HG03108 (cell line): Measurements from ENCODE around the gene CTNS.
A peak's percentile ranks its signal among the peaks of the same experiment; 100 is the strongest.
"Not testable (repeated sequence)": the region's sequence is repeated elsewhere in the genome, so short reads cannot be mapped to it uniquely, and the experiment has no call there.

Experiments
- ATAC-seq: cut with Tn5 transposase; IDR thresholded peaks from one replicate; pipeline ENCODE4 v1.9.1; 2021; ENCODE audit warnings: moderate library complexity; ENCODE audit not compliant: unreplicated experiment

Gene CTNS

GRCh38 chr17:3681565-3681964 lies 45.0 kb downstream of the CTNS start:
- ATAC-seq = no peak

GRCh38 chr17:3682033-3682432 lies 45.5 kb downstream of the CTNS start:
- ATAC-seq = no peak

- ATAC-seq = no peak
Measured at GRCh38 chr17:3683054-3683511, 46.5 kb downstream of the CTNS start.

- no peak for ATAC-seq
Measured at GRCh38 chr17:3685174-3685573, 48.6 kb downstream of the CTNS start.

GRCh38 chr17:3688027-3688553 lies 51.5 kb downstream of the CTNS start:
- ATAC-seq = no peak

- ATAC-seq = no peak
Measured at GRCh38 chr17:3688852-3689261, 52.3 kb downstream of the CTNS start.

DNA sequence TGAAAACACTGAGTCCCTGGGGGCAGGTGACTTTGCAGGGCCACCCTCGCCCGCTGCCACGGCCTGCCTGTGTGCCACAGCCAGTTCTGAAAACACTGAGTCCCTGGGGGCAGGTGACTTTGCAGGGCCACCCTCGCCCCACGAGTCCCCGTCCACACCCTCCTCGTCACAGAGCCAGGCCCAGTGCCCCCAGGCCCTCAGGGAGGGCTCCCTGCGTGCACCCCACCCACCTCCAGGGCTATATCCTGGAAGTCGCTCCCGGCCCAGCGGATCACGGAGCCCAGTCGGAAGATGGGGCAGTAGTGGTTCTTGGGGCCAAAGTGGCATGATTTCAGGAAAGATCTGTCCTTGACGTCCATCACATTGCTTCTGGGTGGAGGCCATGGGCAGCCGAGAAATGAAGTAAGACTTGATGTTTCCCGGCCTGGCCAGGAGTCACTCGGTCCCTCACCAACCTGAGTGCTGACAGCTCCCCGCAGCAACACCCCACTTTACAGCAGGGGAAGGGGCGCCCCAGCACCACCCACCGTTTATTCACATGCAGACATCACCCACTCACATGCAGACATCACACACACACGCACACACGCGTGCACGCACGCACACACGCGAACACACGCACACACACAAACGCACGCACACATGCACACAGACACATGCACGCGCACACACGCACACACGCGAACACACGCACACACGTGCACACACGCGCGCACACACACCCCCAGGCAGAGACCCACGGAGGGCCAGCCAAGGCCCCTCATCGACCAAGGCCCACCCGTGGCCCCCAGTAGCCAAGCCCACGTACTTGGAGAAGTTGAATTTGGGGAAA lies 52.9 kb downstream of the CTNS start:
- no peak for ATAC-seq

DNA sequence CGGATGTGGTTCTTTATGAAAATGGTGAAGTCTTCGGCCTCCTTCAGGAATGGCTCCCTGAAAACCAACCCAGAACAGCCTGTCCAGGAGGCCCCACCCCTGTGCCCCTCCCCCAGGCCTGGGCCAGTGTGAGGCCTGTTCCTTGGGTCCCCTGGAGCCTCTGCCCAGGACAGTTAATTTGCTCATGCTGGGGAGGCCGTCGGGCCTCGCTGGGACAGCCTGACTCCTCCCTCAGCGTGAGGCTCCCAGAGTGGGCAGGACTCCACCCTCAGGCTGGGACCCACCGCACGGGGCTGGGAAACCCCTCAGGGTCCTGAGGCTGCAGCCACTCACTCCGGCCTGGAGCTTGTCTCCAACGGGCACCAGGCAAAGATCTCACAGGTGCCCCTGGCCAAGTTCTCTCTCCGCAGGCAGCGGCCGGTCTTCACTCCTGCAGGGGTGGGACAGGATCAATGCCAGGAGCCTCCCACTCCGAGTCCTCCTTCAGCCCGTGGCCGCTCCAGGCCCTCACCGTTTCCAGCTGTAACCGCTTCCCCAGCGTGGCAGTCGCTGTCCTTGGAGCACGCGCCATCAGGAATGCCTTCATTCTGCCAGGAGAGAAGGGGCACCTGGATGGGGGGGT lies 53.6 kb downstream of the CTNS start:
- no peak for ATAC-seq

GRCh38 chr17:3691617-3692067 lies 55.1 kb downstream of the CTNS start:
- no peak for ATAC-seq

DNA sequence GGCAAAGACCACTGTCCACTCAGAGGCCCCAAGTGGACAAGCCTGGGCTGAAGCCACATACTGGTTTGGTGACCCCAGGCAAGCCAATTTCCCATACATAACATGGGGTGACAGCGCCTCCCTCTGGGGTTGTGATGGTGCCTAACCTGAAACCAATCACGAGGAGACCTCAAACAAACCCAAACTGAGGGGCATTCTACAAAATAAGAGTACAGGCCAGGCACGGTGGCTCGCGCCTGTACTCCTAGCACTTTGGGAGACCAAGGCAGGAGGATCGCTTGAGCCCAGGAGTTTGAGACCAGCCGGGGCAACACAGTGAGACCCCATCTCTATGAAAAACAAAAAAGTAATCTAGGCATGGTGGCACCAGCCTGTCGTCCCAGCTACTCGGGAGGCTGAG lies 55.8 kb downstream of the CTNS start:
- ATAC-seq = no peak

GRCh38 chr17:3693141-3693540 lies 56.6 kb downstream of the CTNS start:
- ATAC-seq = no peak

- peak; percentile 41 for ATAC-seq
Measured at GRCh38 chr17:3693829-3694231, 57.3 kb downstream of the CTNS start.

DNA sequence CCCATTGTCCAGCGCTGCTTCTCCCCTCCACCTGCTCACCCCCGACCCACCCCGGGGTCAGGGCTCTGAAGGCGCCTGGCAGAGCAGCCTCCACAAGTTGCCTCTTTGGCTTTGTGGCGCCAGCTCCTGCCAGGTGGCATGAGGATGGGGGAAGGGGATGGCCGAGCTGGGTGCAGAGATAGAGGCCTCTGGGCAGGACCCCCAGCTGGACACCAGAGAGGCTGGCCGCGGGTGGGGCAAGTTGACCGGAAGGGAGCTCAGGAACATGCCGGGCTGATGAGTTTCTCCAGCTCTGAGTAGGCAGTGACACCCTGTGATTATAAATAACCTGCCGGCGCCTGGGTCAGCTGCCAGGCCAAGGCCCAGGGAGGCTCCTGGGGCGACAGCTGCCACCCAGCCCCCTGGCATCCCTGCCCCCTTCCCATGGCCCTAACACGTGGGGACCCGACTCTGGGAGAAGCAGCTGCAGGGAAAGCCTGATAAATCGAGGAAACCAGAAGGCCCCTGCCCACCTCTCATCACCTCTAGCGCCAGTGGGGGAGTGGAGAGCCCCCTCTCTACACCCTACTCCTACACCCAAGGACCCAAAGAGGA lies 58.7 kb downstream of the CTNS start:
- ATAC-seq = no peak

DNA sequence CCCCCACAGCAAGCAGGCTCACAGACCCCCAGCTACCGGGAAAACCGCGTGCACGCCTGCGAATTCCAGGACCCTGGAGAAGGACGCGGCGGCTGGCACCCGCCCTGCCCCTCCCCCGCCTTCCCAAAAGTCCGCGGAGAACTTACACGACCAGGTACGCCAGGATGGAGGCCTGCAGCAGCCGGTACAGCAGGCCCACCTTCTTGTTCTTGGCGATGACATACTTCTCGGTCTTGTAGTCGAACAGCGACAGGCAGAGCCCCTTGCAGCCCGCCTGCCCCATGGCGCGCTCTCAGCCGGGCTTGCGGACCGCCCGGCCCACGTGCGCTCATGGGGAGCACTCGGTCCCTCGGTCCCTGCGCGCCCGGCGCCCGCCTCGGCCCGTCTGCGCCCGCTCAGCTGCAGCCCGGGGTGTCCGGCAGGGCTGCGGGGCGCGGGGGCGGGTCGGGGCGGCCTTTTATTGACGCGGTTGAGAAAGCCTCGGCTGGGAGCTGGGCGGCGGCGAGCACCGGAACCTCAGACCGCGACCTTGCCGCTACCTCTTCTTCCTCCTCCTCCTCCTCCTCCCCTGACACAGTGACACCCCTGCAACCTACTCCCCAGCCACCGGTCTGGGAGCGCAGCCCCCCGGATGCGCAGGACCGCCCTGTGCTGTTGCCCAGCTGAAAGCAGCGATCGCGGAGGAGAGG lies 59.3 kb downstream of the CTNS start, which contains the start of gene P2RX5:
Gene P2RX5, minus strand, starts transcription at position 433 of the 689 bp plus-strand sequence. Its CDS starts 150 bp downstream, at position 283.
- no peak for ATAC-seq

- ATAC-seq = no peak
Measured at GRCh38 chr17:3697103-3697476, 60.5 kb downstream of the CTNS start.

- no peak for ATAC-seq
Measured at GRCh38 chr17:3698139-3698538, 61.6 kb downstream of the CTNS start.

GRCh38 chr17:3699951-3700350 lies 63.4 kb downstream of the CTNS start:
- ATAC-seq = no peak

DNA sequence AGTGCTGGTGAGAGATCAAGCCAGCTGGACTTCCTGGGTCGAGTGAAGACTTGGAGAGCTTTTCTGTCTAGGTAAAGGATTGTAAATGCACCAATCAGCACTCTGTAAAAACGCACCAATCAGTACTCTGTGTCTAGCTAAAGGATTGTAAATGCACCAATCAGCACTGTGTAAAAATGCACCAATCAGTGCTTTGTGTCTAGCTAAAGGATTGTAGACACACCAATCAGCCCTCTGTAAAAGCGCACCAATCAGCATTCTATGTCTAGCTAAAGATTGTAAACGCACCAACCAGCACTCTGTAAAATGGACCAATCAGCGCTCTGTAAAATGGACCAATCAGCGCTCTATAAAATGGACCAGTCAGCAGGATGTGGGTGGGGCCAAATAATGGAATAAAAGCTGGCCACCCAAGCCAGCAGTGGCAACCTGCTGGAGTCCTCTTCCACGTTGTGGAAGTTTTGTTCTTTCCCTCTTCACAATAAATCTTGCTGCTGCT lies 65.5 kb downstream of the CTNS start:
- ATAC-seq = not testable (repeated sequence)

GRCh38 chr17:3704931-3705717 lies 68.6 kb downstream of the CTNS start:
- no peak for ATAC-seq

DNA sequence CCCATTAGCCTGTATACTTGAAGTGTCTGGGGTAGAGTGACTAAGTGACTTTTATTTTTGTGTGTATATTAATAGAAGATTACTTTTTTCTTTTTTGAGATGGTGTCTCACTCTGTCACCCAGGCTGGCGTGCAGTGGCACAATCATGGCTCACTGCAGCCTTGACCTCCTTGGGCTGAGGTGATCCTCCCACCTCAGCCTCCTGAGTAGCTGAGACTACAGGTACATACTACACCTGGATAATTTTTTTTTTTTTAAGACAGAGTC lies 69.1 kb downstream of the CTNS start:
- ATAC-seq = not testable (repeated sequence)
